HepG2 (cell line): ENCODE measurements around the gene BPIFB6. TPM values are rescaled to one million over a fixed set of nuclear protein-coding genes. Genes with fewer than 3 reads are reported as not detected.

ENCODE experiments used
- E2F5 ChIP-seq: sonication (generic); formaldehyde crosslinking; conservative IDR thresholded peaks from 2 replicates; pipeline ENCODE4 v1.4.0; 2020; ENCODE audit warnings: missing genetic modification reagents
- HINFP ChIP-seq: sonication (generic); formaldehyde crosslinking; IDR thresholded peaks from 2 replicates; pipeline ENCODE4 v1.4.0; 2020; ENCODE audit warnings: low read depth, mild to moderate bottlenecking, missing genetic modification reagents
- KAT7 ChIP-seq: IDR thresholded peaks from 2 replicates; pipeline ENCODE4 v1.6.1; 2018; ENCODE audit warnings: borderline replicate concordance, missing compliant biosample characterization
- NAIF1 ChIP-seq: sonication (generic); formaldehyde crosslinking; IDR thresholded peaks from 2 replicates; pipeline ENCODE4 v1.5.0; 2020; ENCODE audit warnings: mild to moderate bottlenecking, missing genetic modification reagents, borderline replicate concordance
- POLR2A ChIP-seq, 2 experiments: IDR thresholded peaks; 2 replicates each; pipeline ENCODE4 v1.6.1; 2011; ENCODE audit warnings: low read depth in 2 of 2, low read length in 2 of 2, mild to moderate bottlenecking in 1 of 2, moderate library complexity in 1 of 2; ENCODE audit not compliant: insufficient read depth in 1 of 2
- POLR2AphosphoS5 ChIP-seq: IDR thresholded peaks from 2 replicates; pipeline ENCODE4 v1.6.1; 2012; ENCODE audit warnings: low read depth, low read length
- RBM22 ChIP-seq: fragments of 200-400 bp; formaldehyde crosslinking; optimal IDR thresholded peaks from 2 replicates; pipeline ENCODE3; 2017; ENCODE audit warnings: mild to moderate bottlenecking, low read length, moderate library complexity
- RNF219 ChIP-seq: sonication (generic); formaldehyde crosslinking; IDR thresholded peaks from 2 replicates; pipeline ENCODE4 v1.5.0; 2020; ENCODE audit warnings: mild to moderate bottlenecking, missing genetic modification reagents
- SALL2 ChIP-seq: sonication (generic); formaldehyde crosslinking; IDR thresholded peaks from 2 replicates; pipeline ENCODE4 v1.8.1; 2023; ENCODE audit warnings: mild to moderate bottlenecking, missing genetic modification reagents, inconsistent platforms
- TRAFD1 ChIP-seq: sonication (generic); formaldehyde crosslinking; IDR thresholded peaks from 2 replicates; pipeline ENCODE4 v1.5.1; 2020; ENCODE audit warnings: missing genetic modification reagents, mild to moderate bottlenecking, borderline replicate concordance
- YEATS4 ChIP-seq: sonication (generic); formaldehyde crosslinking; IDR thresholded peaks from 2 replicates; pipeline ENCODE4 v1.4.0; 2020; ENCODE audit warnings: missing genetic modification reagents, borderline replicate concordance
- ZNF263 ChIP-seq: sonication (generic); formaldehyde crosslinking; IDR thresholded peaks from 2 replicates; pipeline ENCODE4 v1.4.0; 2020; ENCODE audit warnings: missing genetic modification reagents
- ZNF615 ChIP-seq: sonication (generic); formaldehyde crosslinking; IDR thresholded peaks from 2 replicates; pipeline ENCODE4 v1.5.0; 2020; ENCODE audit warnings: mild to moderate bottlenecking, missing genetic modification reagents, borderline replicate concordance
- ZNF724P ChIP-seq: sonication (generic); formaldehyde crosslinking; IDR thresholded peaks from 2 replicates; pipeline ENCODE4 v1.8.0; 2022; ENCODE audit warnings: missing genetic modification reagents, borderline replicate concordance
- ZNF737 ChIP-seq: sonication (generic); formaldehyde crosslinking; IDR thresholded peaks from 2 replicates; pipeline ENCODE4 v1.5.0; 2020; ENCODE audit warnings: missing genetic modification reagents, mild to moderate bottlenecking, borderline replicate concordance
- ZNF766 ChIP-seq: sonication (generic); formaldehyde crosslinking; IDR thresholded peaks from 2 replicates; pipeline ENCODE4 v1.5.0; 2020; ENCODE audit warnings: missing genetic modification reagents, borderline replicate concordance
- ZNF816 ChIP-seq: sonication (generic); formaldehyde crosslinking; IDR thresholded peaks from 2 replicates; pipeline ENCODE4 v1.8.0; 2022; ENCODE audit warnings: missing genetic modification reagents, mild to moderate bottlenecking, borderline replicate concordance
- polyA plus RNA-seq, 8 experiments: library from polyadenylated mRNA; depleted of rRNA in 3 of 8; stranded (reverse) in 7 of 8; unstranded in 1 of 8; fragments of >200 nt; fragmentation: Illumina TruSeq in 4 of 8; extraction: Trizol in 4 of 8; gene quantifications; 2 replicates each; pipeline versions ENCODE4 v1.2.1 to v1.2.3, GENCODE V29; 2011 to 2016; ENCODE audit warnings: low read depth in 4 of 8, missing spikeins in 1 of 8, mixed read lengths in 1 of 8; ENCODE audit not compliant: insufficient read depth in 1 of 8
- total RNA-seq, 5 experiments: library from RNA; depleted of rRNA; stranded (reverse); fragments of >200 nt; fragmentation: Illumina TruSeq; extraction: Trizol; gene quantifications; 2 replicates each; pipeline ENCODE4 v1.2.3, GENCODE V29; 2016; ENCODE audit warnings: low read depth in 1 of 5

Gene BPIFB6
- total and polyA plus RNA-seq, 2 of the 13 experiments (the other 11 are each of a cell fraction or from before 2014, with no cell fraction given) = 0.13 to 1.7 TPM

- TF ChIP-seq SALL2 (CRISPR knock-in tag) (no peak), POLR2AphosphoS5 (peak; percentile 63), E2F5 (CRISPR knock-in tag) (no peak), KAT7 (CRISPR knock-in tag) (no peak), NAIF1 (no peak), RNF219 (CRISPR knock-in tag) (no peak), HINFP (CRISPR knock-in tag) (no peak), ZNF615 (CRISPR knock-in tag) (no peak), TRAFD1 (CRISPR knock-in tag) (no peak), ZNF816 (CRISPR knock-in tag) (no peak), POLR2A (IDR thresholded peaks at IDR 0.05; ENCODE audit: insufficient read depth in 1 of 2, low read depth in 2 of 2, low read length in 2 of 2) (peak in 1 of 2 experiments; percentile 69; a peak in 3 of 4 replicates), ZNF263 (CRISPR knock-in tag) (no peak), YEATS4 (CRISPR knock-in tag) (no peak), ZNF766 (CRISPR knock-in tag) (0 out of 2 replicates have a peak, but pooled peaks have one; percentile 55), RBM22 (peak; percentile 86), ZNF724P (CRISPR knock-in tag) (no peak), ZNF737 (CRISPR knock-in tag) (no peak)
Observed at GRCh38 chr20:33017542-33017941, 13.9 kb upstream of the BPIFB6 start (continued).
